ENCODE data around the gene TMEFF2. TPM values are rescaled to one million over a fixed set of nuclear protein-coding genes. Genes with fewer than 3 reads are reported as not detected.

Gene TMEFF2
- total and polyA plus RNA-seq, 10 donors: not detected

DNA sequence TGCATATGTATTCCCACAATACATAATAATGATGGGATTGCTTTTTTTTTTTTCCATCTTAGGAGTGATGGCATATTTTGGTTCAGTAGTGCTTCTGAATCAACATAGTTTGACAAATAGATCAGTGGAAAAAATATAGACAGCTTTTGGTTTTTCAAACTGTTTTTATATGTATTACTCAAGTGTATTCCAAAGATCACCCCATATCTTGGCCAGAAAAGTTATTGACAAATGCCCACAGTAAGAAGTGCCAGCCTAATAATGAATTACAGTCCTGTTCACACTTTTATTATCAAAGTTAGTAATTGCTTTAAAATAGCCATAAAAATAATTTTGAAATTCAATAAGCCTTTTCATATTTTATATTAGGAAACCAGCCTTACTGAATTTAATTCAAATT is 95.0 kb downstream of the TMEFF2 start:
- no peak overlapping the region for H3K27ac ChIP-seq
- no peaks in the 10 kb centered on the region for H3K9me3 ChIP-seq
- H3K27me3 ChIP-seq (replicated peaks in 1 of 7): no peaks in the 10 kb centered on the region
- TF ChIP-seq, protein P1, sequence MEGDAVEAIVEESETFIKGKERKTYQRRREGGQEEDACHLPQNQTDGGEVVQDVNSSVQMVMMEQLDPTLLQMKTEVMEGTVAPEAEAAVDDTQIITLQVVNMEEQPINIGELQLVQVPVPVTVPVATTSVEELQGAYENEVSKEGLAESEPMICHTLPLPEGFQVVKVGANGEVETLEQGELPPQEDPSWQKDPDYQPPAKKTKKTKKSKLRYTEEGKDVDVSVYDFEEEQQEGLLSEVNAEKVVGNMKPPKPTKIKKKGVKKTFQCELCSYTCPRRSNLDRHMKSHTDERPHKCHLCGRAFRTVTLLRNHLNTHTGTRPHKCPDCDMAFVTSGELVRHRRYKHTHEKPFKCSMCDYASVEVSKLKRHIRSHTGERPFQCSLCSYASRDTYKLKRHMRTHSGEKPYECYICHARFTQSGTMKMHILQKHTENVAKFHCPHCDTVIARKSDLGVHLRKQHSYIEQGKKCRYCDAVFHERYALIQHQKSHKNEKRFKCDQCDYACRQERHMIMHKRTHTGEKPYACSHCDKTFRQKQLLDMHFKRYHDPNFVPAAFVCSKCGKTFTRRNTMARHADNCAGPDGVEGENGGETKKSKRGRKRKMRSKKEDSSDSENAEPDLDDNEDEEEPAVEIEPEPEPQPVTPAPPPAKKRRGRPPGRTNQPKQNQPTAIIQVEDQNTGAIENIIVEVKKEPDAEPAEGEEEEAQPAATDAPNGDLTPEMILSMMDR (IDR thresholded peaks at IDR 0.05 in 8 of 11, conservative IDR thresholded peaks at IDR 0.05 in 3 of 11): no peak
- no peak for TF ChIP-seq POLR2AphosphoS5 (IDR thresholded peaks at IDR 0.05)
- TF ChIP-seq POLR2A (IDR thresholded peaks at IDR 0.05): no peak
- intact Hi-C loops (cut with DNase I; ENCODE audit: low total_unique reads): no loop called here
- no peaks in the 10 kb centered on the region for H3K4me1 ChIP-seq
- no peak for DNase-seq
- no peaks in the 10 kb centered on the region for H3K36me3 ChIP-seq
- H3K4me3 ChIP-seq: no peak overlapping the region

DNA sequence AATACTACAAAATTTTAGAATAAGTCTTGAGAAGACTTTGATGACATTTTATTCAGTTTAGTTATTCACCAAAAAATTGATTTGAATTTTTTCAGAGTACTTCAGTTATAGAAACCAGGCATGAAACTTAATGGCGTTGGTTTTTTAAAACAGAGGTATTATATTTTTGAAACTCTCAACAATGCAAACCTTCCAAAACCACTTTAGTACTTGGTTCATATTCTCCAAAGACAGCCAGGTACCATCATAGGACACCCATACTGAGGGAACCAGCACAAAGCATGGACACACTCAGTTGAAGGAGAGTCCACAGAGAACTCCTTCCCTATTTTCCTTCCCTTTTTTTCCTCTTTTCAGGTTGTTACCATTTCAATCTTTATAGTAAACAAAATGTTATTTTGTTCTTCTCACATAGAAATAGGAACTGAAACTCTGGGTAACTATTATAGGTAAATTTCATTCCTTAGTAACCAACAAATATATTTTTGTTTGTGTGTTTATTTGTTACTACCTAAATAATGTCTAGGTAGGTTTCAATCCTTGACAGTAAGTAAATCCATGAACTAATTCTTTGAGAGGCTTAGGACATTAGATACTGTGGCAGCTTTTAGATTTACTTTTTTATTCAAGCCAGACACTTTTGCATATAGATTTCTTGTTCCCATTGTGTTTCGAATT is 95.8 kb downstream of the TMEFF2 start:
- Histone ChIP-seq H3K27ac (no peak overlapping the region), H3K4me3 (no peak overlapping the region), H3K36me3 (no peaks in the 10 kb centered on the region), H3K4me1 (no peaks in the 10 kb centered on the region), H3K27me3 (replicated peaks in 1 of 7) (no peaks in the 10 kb centered on the region), H3K9me3 (no peaks in the 10 kb centered on the region)
- no peak for DNase-seq
- WGBS, 5 donors: 77 to 97% (median 86%) methylated on average over 2 of the region's 2 CpGs
- TF ChIP-seq, protein P1 (IDR thresholded peaks at IDR 0.05 in 8 of 11, conservative IDR thresholded peaks at IDR 0.05 in 3 of 11): no peak
- TF ChIP-seq POLR2AphosphoS5 (IDR thresholded peaks at IDR 0.05) (no peak), POLR2A (IDR thresholded peaks at IDR 0.05) (no peak)
- intact Hi-C loops (cut with DNase I; ENCODE audit: low total_unique reads): no loop called here

GRCh38 chr2:192091476-192091875 is 103.3 kb downstream of the TMEFF2 start:
- Histone ChIP-seq H3K36me3 (no peaks in the 10 kb centered on the region), H3K4me1 (no peaks in the 10 kb centered on the region), H3K27ac (no peak overlapping the region), H3K4me3 (no peak overlapping the region), H3K27me3 (replicated peaks in 1 of 7) (no peaks in the 10 kb centered on the region), H3K9me3 (no peaks in the 10 kb centered on the region)
- intact Hi-C loops (cut with DNase I; ENCODE audit: low total_unique reads): no loop called here
- 28 to 57% (median 36%) methylated on average over 1 of the region's 1 CpG for WGBS, 5 donors
- no peak for DNase-seq
- TF ChIP-seq POLR2A (IDR thresholded peaks at IDR 0.05) (no peak), POLR2AphosphoS5 (IDR thresholded peaks at IDR 0.05) (no peak)
- TF ChIP-seq, protein P1 (IDR thresholded peaks at IDR 0.05 in 8 of 11, conservative IDR thresholded peaks at IDR 0.05 in 3 of 11): no peak

DNA sequence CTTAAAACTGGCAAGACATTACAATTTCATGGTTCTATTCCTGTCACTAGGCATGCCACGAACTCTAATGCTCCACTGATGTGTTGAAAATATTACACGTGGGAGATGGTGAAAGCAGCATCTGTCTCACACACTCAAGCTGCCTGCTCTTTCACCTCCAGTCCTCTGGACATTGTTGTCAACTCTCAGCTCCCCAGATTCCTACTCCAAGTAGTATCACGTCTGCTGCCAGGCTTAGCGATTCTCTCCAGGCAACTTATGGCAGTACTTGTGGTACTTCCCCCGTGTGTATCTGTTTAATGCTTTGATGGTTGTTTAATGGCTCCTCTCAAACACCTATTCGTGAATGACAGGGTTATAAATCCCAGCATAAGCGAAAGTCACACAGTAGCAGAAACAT is 103.8 kb downstream of the TMEFF2 start:
- no peaks in the 10 kb centered on the region for H3K27me3 ChIP-seq (replicated peaks in 1 of 7)
- H3K9me3 ChIP-seq: no peaks in the 10 kb centered on the region
- intact Hi-C loops (cut with DNase I; ENCODE audit: low total_unique reads): no loop called here
- TF ChIP-seq POLR2A (IDR thresholded peaks at IDR 0.05) (no peak), POLR2AphosphoS5 (IDR thresholded peaks at IDR 0.05) (no peak)
- TF ChIP-seq, protein P1 (IDR thresholded peaks at IDR 0.05 in 8 of 11, conservative IDR thresholded peaks at IDR 0.05 in 3 of 11): no peak
- no peak overlapping the region for H3K4me3 ChIP-seq
- DNase-seq: no peak
- no peak overlapping the region for H3K27ac ChIP-seq
- no peaks in the 10 kb centered on the region for H3K36me3 ChIP-seq
- 73 to 85% (median 79%) methylated on average over 7 of the region's 7 CpGs for WGBS, 5 donors
- no peaks in the 10 kb centered on the region for H3K4me1 ChIP-seq

All from spleen (tissue), 11 donors.